Measurements from ENCODE around the gene FAM47C.

DNA sequence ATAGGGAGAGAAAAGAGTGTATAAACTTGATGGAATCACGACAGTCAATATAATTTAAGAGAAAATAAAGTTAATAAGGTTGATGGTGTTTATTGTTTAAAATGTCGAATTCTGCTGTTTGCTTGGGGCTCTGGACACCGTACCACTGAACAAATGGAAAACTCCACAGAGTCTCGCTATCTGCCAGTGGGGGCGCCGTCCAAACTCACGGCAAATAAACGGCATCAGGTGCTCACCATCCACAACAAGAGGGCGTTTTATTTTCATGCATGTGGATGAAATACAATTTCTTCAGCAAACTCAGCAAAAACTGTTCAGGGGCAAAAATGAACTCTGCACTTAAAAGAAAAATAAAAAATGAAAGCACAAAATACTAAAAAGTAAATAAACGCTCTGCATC, 46.6 kb upstream of the FAM47C start:
- TF ChIP-seq EZH2phosphoT487 (IDR thresholded peaks at IDR 0.05; ENCODE audit: insufficient read depth, low read depth) (no peak), EZH2 (IDR thresholded peaks at IDR 0.05; ENCODE audit: insufficient read depth, poor library complexity, severe bottlenecking) (no peak)

All from GM23248 (cell line).